Measurements from ENCODE around the gene GAL3ST3.

Gene GAL3ST3

GRCh38 chr11:66002648-66003225 is 46.2 kb downstream of the GAL3ST3 start:
- POLR2A ChIA-PET, result interaction anchor here (0.8 to 1.0 kb wide), 2 partner anchors 9 to 143 kb away, joined by 5 to 10 read pairs; partner anchors contain the start of gene CST6
- DNase-seq (ENCODE audit: extremely low spot score), result peak; percentile 84
- CTCF ChIA-PET, result interaction anchor here (0.7 to 1.8 kb wide), 9 partner anchors 10 to 291 kb away, joined by 3 to 11 read pairs (median 5); partner anchors contain the start of genes FIBP, KAT5 and MUS81
- TF ChIP-seq CTCF (IDR thresholded peaks at IDR 0.05; ENCODE audit: control extremely low read depth, extremely low read depth, low read depth, missing control alignments), result no peak

- DNase-seq (ENCODE audit: extremely low spot score), result peak; percentile 92
- ChIA-PET CTCF (interaction anchor here (0.7 to 1.8 kb wide), 9 partner anchors 11 to 290 kb away, joined by 3 to 11 read pairs (median 5); partner anchors contain the start of genes FIBP, KAT5 and MUS81), POLR2A (interaction anchor here (0.8 to 1.0 kb wide), 2 partner anchors 10 to 142 kb away, joined by 5 to 10 read pairs; partner anchors contain the start of gene CST6)
- no peak for TF ChIP-seq CTCF (IDR thresholded peaks at IDR 0.05; ENCODE audit: control extremely low read depth, extremely low read depth, low read depth, missing control alignments)
Observed at GRCh38 chr11:66001942-66002647, 46.9 kb downstream of the GAL3ST3 start, which contains the start of the genes BANF1 and EIF1AD. Gene BANF1, plus strand, starts transcription at chr11:66002503. Its CDS starts 748 bp downstream, at chr11:66003251. Gene EIF1AD, minus strand, starts transcription at chr11:66002157. Its CDS starts 1,768 bp downstream, at chr11:66000389.

GRCh38 chr11:65997286-65997685 is 51.7 kb downstream of the GAL3ST3 start:
- CTCF ChIA-PET, result interaction anchor here (17.1 kb wide), 1 partner anchor 113 kb away, joined by 287 read pairs; the partner anchor contains the start of genes CCDC85B, CTSW and FIBP
- POLR2A ChIA-PET, result no interaction called here

GRCh38 chr11:65992056-65992455 is 56.9 kb downstream of the GAL3ST3 start:
- no peak for TF ChIP-seq CTCF (IDR thresholded peaks at IDR 0.05; ENCODE audit: control extremely low read depth, extremely low read depth, low read depth, missing control alignments)
- CTCF ChIA-PET, result interaction anchor here (1.0 to 17.1 kb wide), 7 partner anchors 31 to 287 kb away, joined by 3 to 287 read pairs (median 5); partner anchors contain the start of genes CCDC85B, CTSW, FIBP and MUS81
- DNase-seq (ENCODE audit: extremely low spot score), result no peak
- POLR2A ChIA-PET, result interaction anchor here (0.6 kb wide), 1 partner anchor 66 kb away, joined by 3 read pairs; no protein-coding TSS in a partner anchor

More at GRCh38 chr11:65997286-65997685, 51.7 kb downstream of the GAL3ST3 start:
- no peak for DNase-seq (ENCODE audit: extremely low spot score)
- no peak for TF ChIP-seq CTCF (IDR thresholded peaks at IDR 0.05; ENCODE audit: control extremely low read depth, extremely low read depth, low read depth, missing control alignments)
